ENCODE data around the gene CLEC11A. TPM values are rescaled to one million over a fixed set of nuclear protein-coding genes. Genes with fewer than 3 reads are reported as not detected.

Gene CLEC11A
- total and polyA plus RNA-seq, 2 of the 8 experiments (the other 6 are each of a cell fraction or from before 2014, with no cell fraction given), result 4.3 to 17.4 TPM

DNA sequence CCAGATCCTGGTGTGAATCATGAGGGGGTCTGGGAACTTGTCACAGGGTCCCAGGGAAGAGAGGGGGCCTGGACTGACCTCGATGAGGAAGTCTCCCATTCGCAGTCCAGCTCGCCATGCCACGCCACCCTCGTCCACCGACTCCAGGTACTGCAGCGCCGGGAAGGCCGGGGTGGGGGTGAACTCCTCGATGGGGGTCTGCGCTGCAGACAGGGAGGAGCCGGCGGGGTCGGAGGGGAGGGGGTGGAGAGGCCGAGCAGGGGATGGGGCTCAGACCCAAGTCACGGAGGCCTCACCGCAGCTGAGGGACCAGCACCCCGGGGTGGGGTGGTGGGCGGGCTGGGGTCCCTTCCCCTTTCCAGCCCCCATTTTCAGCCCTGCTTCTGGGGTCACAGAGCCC lies 34.4 kb upstream of the CLEC11A start:
- no peak overlapping the region for H2AK5ac ChIP-seq (ENCODE audit: low read depth, low read length)
- no peak overlapping the region for H3K4ac ChIP-seq (replicated peaks; ENCODE audit: insufficient read length, low read depth, low read length)

More for the DNA sequence above, 34.4 kb upstream of the CLEC11A start:
- H3K9me3 ChIP-seq (ENCODE audit: insufficient read depth in 2 of 2, low read depth in 1 of 2, low read length in 1 of 2), result no peaks in the 10 kb centered on the region
- H4K91ac ChIP-seq (replicated peaks; ENCODE audit: insufficient read length, low read length), result no peak overlapping the region
- FAIRE-seq (no peak), DNase-seq (ENCODE audit: low read depth in 1 of 2, low spot score in 2 of 2) (no peak)
- peaks cover 0 to 11% of the 10 kb centered on the region in 2 experiments for H4K20me1 ChIP-seq (replicated peaks in 1 of 2; ENCODE audit: control insufficient read depth in 1 of 2, insufficient read depth in 2 of 2, low read length in 2 of 2)
- H2AFZ ChIP-seq (ENCODE audit: low read length), result no peak overlapping the region
- no peaks in the 10 kb centered on the region for H3K79me2 ChIP-seq (ENCODE audit: control insufficient read depth in 1 of 2, insufficient read depth in 2 of 2, low read length in 2 of 2)
- no peak overlapping the region for H3K4me3 ChIP-seq (ENCODE audit: extremely low read depth in 1 of 4, insufficient read depth in 2 of 4, low read depth in 3 of 4, low read length in 4 of 4)
- no peak overlapping the region for H3K23ac ChIP-seq (ENCODE audit: insufficient read length)
- H3K4me2 ChIP-seq (ENCODE audit: insufficient read depth in 1 of 2, low read depth in 2 of 2, low read length in 2 of 2), result no peak overlapping the region
- no peak overlapping the region for H4K5ac ChIP-seq (ENCODE audit: insufficient read length, low read depth, low read length)
- H3K14ac ChIP-seq (ENCODE audit: insufficient read length), result no peak overlapping the region
- no peaks in the 10 kb centered on the region for H3K36me3 ChIP-seq (ENCODE audit: control insufficient read depth in 2 of 4, insufficient read depth in 4 of 4, low read length in 3 of 4)
- no peak for TF ChIP-seq FOSL1 (IDR thresholded peaks at IDR 0.05; ENCODE audit: insufficient read depth, low read depth, low read length)
- no peak overlapping the region for H3K27ac ChIP-seq (ENCODE audit: low read depth, low read length)
- H3K4me1 ChIP-seq (replicated peaks in 1 of 4; ENCODE audit: control insufficient read depth in 3 of 4, insufficient read depth in 4 of 4, low read length in 3 of 4), result peaks cover 0 to 18% (median 13%) of the 10 kb centered on the region in 4 experiments; a peak in 6 of 7 replicates
- no peak overlapping the region for H3K56ac ChIP-seq (replicated peaks; ENCODE audit: insufficient read length, low read depth, low read length)
- no peak overlapping the region for H4K8ac ChIP-seq (ENCODE audit: extremely low read depth, insufficient read depth, low read length)
- no peak overlapping the region for H2BK5ac ChIP-seq (ENCODE audit: low read depth, low read length)
- H3K27me3 ChIP-seq (replicated peaks in 1 of 4; ENCODE audit: control insufficient read depth in 3 of 4, extremely low read depth in 1 of 4, insufficient read depth in 3 of 4, low read length in 3 of 4), result peaks cover 12 to 72% (median 63%) of the 10 kb centered on the region in 4 experiments
- WGBS, 2 experiments (ENCODE audit: extremely low coverage in 1 of 2, insufficient coverage in 1 of 2, insufficient read length in 1 of 2, insufficient replicate concordance in 2 of 2, low coverage in 1 of 2, low lambda C conversion rate in 2 of 2, missing lambda C conversion rate in 1 of 2), result 93% methylated on average over 6 of the region's 19 CpGs; no CpG with 5 or more reads in 1 of the 2 experiments
- peaks cover 5% of the 10 kb centered on the region; the same call in 1 of the 2 replicates for H3K23me2 ChIP-seq (ENCODE audit: low read depth, low read length)
- CTCF ChIA-PET (ENCODE audit: partially characterized antibody), result interaction anchor here (1.0 kb wide), 1 partner anchor 151 kb away, joined by 3 read pairs; no protein-coding TSS in a partner anchor
- H2BK20ac ChIP-seq (ENCODE audit: low read length), result no peak overlapping the region
- H2BK120ac ChIP-seq (replicated peaks; ENCODE audit: low read depth, low read length), result no peak overlapping the region
- H2BK15ac ChIP-seq (ENCODE audit: low read length), result no peak overlapping the region
- H2BK12ac ChIP-seq (ENCODE audit: low read depth, low read length), result no peak overlapping the region
- H3K79me1 ChIP-seq (ENCODE audit: low read depth, low read length), result no peaks in the 10 kb centered on the region
- no peak overlapping the region for H3K9ac ChIP-seq (replicated peaks in 1 of 4; ENCODE audit: extremely low read depth in 1 of 4, low read depth in 3 of 4, low read length in 3 of 4)
- POLR2A ChIA-PET (ENCODE audit: partially characterized antibody), result interaction anchor here (1.0 kb wide), 1 partner anchor 106 kb away, joined by 4 read pairs; no protein-coding TSS in a partner anchor
- no peak overlapping the region for H3K18ac ChIP-seq (ENCODE audit: extremely low read depth, low read length)
